Measurements from ENCODE around the gene TANC1. TPM values are rescaled to one million over a fixed set of nuclear protein-coding genes. Genes with fewer than 3 reads are reported as not detected.

The TANC1 gene
- total RNA-seq, 1 experiment from 2014 or later, result 2.5 TPM

- Histone ChIP-seq H4K91ac (ENCODE audit: insufficient read length, low read depth, low read length) (no peak overlapping the region), H2BK20ac (ENCODE audit: low read depth, low read length, poor library complexity, severe bottlenecking) (no peak overlapping the region), H3K79me2 (ENCODE audit: insufficient read depth, low read length) (no peaks in the 10 kb centered on the region), H3K79me1 (ENCODE audit: insufficient read depth, low read depth, low read length, poor library complexity, severe bottlenecking) (no peaks in the 10 kb centered on the region), H3K14ac (ENCODE audit: insufficient read depth, low read length) (no peak overlapping the region; the same call in 1 of the 2 replicates), H2BK120ac (ENCODE audit: low read depth, low read length, poor library complexity, severe bottlenecking) (no peak overlapping the region), H3K4ac (ENCODE audit: low read depth, low read length) (no peak overlapping the region), H4K20me1 (ENCODE audit: control insufficient read depth, insufficient read depth, insufficient read length) (no peaks in the 10 kb centered on the region), H3K18ac (ENCODE audit: insufficient read length, low read depth, low read length) (no peak overlapping the region), H2BK12ac (ENCODE audit: insufficient read length, low read depth, low read length) (no peak overlapping the region), H3K27ac (ENCODE audit: insufficient read length, low read depth, low read length) (no peak overlapping the region), H2AFZ (ENCODE audit: low read length) (no peak overlapping the region), H2AK5ac (ENCODE audit: insufficient read length, low read length) (no peak overlapping the region), H3K23me2 (ENCODE audit: insufficient read length, low read depth, low read length, poor library complexity, severe bottlenecking) (no peaks in the 10 kb centered on the region), H3K23ac (ENCODE audit: insufficient read length, low read depth, low read length) (no peak overlapping the region), H2BK15ac (ENCODE audit: low read depth, low read length) (no peak overlapping the region), H3K9me3 (ENCODE audit: control insufficient read depth, low read depth, low read length) (no peaks in the 10 kb centered on the region), H3K56ac (ENCODE audit: insufficient read length, low read depth, low read length) (no peak overlapping the region), H2BK5ac (ENCODE audit: insufficient read length, low read length) (no peak overlapping the region), H3K4me1 (ENCODE audit: insufficient read depth, low read length) (no peaks in the 10 kb centered on the region), H4K5ac (ENCODE audit: insufficient read length, low read depth, low read length) (no peak overlapping the region), H3T11ph (ENCODE audit: low read length) (no peak overlapping the region), H3K9ac (ENCODE audit: extremely low read depth, insufficient read length, low read length) (no peak overlapping the region), H3K4me2 (ENCODE audit: insufficient read depth, insufficient read length, low read length) (no peak overlapping the region), H4K8ac (replicated peaks; ENCODE audit: insufficient read length, low read depth, low read length) (no peak overlapping the region), H3K27me3 (ENCODE audit: insufficient read depth, low read length) (no peaks in the 10 kb centered on the region)
- no peaks in the 10 kb centered on the region for H3K27me3 Mint-ChIP-seq (ENCODE audit: low read depth)
- no peak overlapping the region for H3K27ac Mint-ChIP-seq
- 0 out of 7 replicates have a peak, but pooled peaks cover 0 to 2% (median 0%) of the 10 kb centered on the region in 3 experiments for H3K36me3 Mint-ChIP-seq (ENCODE audit: insufficient read depth in 1 of 3, low read depth in 3 of 3)
- H3K4me3 Mint-ChIP-seq, result no peak overlapping the region
- no peak for TF ChIP-seq CTCF (conservative IDR thresholded peaks at IDR 0.05)
- DNase-seq, result no peak
- no peaks in the 10 kb centered on the region for H3K4me1 Mint-ChIP-seq
- no peaks in the 10 kb centered on the region for H3K9me3 Mint-ChIP-seq
- no CpG with 5 or more reads among the region's 10 CpGs for WGBS (ENCODE audit: extremely low coverage, insufficient read length, low lambda C conversion rate)
Measured at GRCh38 chr2:159194241-159194640, 225.8 kb downstream of the TANC1 start.
